H4 (cell line): ENCODE results near the gene COL5A3. TPM values are rescaled to one million over a fixed set of nuclear protein-coding genes. Genes with fewer than 3 reads are reported as not detected.
A peak's percentile ranks its signal among the peaks of the same experiment; 100 is the strongest.
"Not testable (repeated sequence)": the region's sequence is repeated elsewhere in the genome, so short reads cannot be mapped to it uniquely, and the experiment has no call there.

Experiments used
- DNase-seq: peaks from one replicate; pipeline ENCODE4 v3.0.0-alpha.2; 2015; ENCODE audit warnings: low spot score
- total RNA-seq: library from RNA; depleted of rRNA; stranded (reverse); fragments of >200 nt; shearing (Covaris generic); gene quantifications from 2 replicates; pipeline ENCODE4 v1.2.3, GENCODE V29; 2014

COL5A3 gene
- total RNA-seq, 1 experiment from 2014 or later, result not detected

- DNase-seq, result no peak
Observed at GRCh38 chr19:9971166-9971897, 39.0 kb downstream of the COL5A3 start.

GRCh38 chr19:9970481-9970880, 39.8 kb downstream of the COL5A3 start:
- no peak for DNase-seq

- DNase-seq, result no peak
Observed at GRCh38 chr19:9969688-9969975, 40.7 kb downstream of the COL5A3 start.

GRCh38 chr19:9968820-9969687, 41.2 kb downstream of the COL5A3 start:
- DNase-seq, result no peak

GRCh38 chr19:9967326-9967725, 43.0 kb downstream of the COL5A3 start:
- DNase-seq, result no peak

- no peak for DNase-seq
Observed at GRCh38 chr19:9966448-9966847, 43.9 kb downstream of the COL5A3 start.

- DNase-seq, result no peak
Observed at GRCh38 chr19:9966024-9966423, 44.3 kb downstream of the COL5A3 start.

GRCh38 chr19:9962623-9963290, 47.5 kb downstream of the COL5A3 start:
- no peak for DNase-seq

- DNase-seq, result no peak
Observed at GRCh38 chr19:9961103-9961502, 49.2 kb downstream of the COL5A3 start.

GRCh38 chr19:9958379-9958821, 51.9 kb downstream of the COL5A3 start:
- peak; percentile 87 for DNase-seq

GRCh38 chr19:9956956-9957355, 53.3 kb downstream of the COL5A3 start:
- DNase-seq, result no peak

- no peak for DNase-seq
Observed at GRCh38 chr19:9953802-9954542, 56.3 kb downstream of the COL5A3 start.

GRCh38 chr19:9952276-9952675, 58.0 kb downstream of the COL5A3 start:
- DNase-seq, result no peak

- DNase-seq, result no peak
Observed at GRCh38 chr19:9947441-9947840, 62.9 kb downstream of the COL5A3 start.

GRCh38 chr19:9946528-9947125, 63.7 kb downstream of the COL5A3 start:
- DNase-seq, result not testable (repeated sequence)

GRCh38 chr19:9945319-9945966, 64.9 kb downstream of the COL5A3 start:
- DNase-seq, result peak; percentile 96

- DNase-seq, result no peak
Observed at GRCh38 chr19:9943744-9944143, 66.6 kb downstream of the COL5A3 start.

- no peak for DNase-seq
Observed at GRCh38 chr19:9941671-9942070, 68.6 kb downstream of the COL5A3 start.

- DNase-seq, result no peak
Observed at GRCh38 chr19:9941231-9941630, 69.1 kb downstream of the COL5A3 start.

- DNase-seq, result no peak
Observed at GRCh38 chr19:9940778-9941177, 69.5 kb downstream of the COL5A3 start.
